ENCODE data around the gene TUBE1.
"Not testable (repeated sequence)": the region's sequence is repeated elsewhere in the genome, so short reads cannot be mapped to it uniquely, and the experiment has no call there.

The TUBE1 gene

DNA sequence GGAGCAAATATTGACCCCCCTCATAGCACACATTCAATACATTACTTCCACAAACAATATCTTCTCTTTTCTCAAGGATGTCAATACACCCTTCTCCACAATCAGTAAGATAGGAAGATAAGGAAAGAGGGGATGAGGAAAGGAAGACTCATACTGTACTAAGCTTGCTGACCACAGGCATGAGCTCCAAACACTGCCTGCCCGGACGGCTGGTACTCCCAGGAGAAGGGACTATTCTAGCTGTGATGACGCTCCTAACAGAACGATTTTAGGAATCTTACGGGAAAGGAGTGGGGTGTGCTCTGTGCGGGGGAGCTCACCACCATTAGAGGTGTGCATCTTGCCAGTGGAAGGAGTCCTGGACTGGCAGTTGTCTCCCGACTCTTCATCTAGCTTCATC is 37.3 kb downstream of the TUBE1 start:
- H3K36me3 ChIP-seq (ENCODE audit: control insufficient read depth, insufficient read depth, low read length), result no peaks in the 10 kb centered on the region
- no peaks in the 10 kb centered on the region for H3K9me3 ChIP-seq (ENCODE audit: control insufficient read depth, low read length)
- H3K27me3 ChIP-seq (ENCODE audit: control insufficient read depth, insufficient read depth, low read length), result no peaks in the 10 kb centered on the region
- no peak overlapping the region for H3K27ac ChIP-seq
- no peaks in the 10 kb centered on the region for H3K79me2 ChIP-seq
- no peaks in the 10 kb centered on the region for H3K4me1 ChIP-seq
- no peak overlapping the region for H3K4me3 ChIP-seq (ENCODE audit: low read depth, low read length)
- no peak for TF ChIP-seq CTCF (IDR thresholded peaks at IDR 0.05)
- H3K4me2 ChIP-seq (ENCODE audit: low read length), result no peak overlapping the region
- H3K9ac ChIP-seq, result no peak overlapping the region
- no peak overlapping the region for H2AFZ ChIP-seq

- Histone ChIP-seq H3K9ac (no peak overlapping the region), H3K4me2 (ENCODE audit: low read length) (no peak overlapping the region), H3K79me2 (no peaks in the 10 kb centered on the region), H3K36me3 (ENCODE audit: control insufficient read depth, insufficient read depth, low read length) (no peaks in the 10 kb centered on the region), H3K4me3 (ENCODE audit: low read depth, low read length) (no peak overlapping the region), H3K27me3 (ENCODE audit: control insufficient read depth, insufficient read depth, low read length) (no peaks in the 10 kb centered on the region), H2AFZ (no peak overlapping the region), H3K27ac (no peak overlapping the region), H3K9me3 (ENCODE audit: control insufficient read depth, low read length) (no peaks in the 10 kb centered on the region), H3K4me1 (no peaks in the 10 kb centered on the region)
- TF ChIP-seq CTCF (IDR thresholded peaks at IDR 0.05), result no peak
Measured at GRCh38 chr6:112049026-112049799, 38.1 kb downstream of the TUBE1 start.

DNA sequence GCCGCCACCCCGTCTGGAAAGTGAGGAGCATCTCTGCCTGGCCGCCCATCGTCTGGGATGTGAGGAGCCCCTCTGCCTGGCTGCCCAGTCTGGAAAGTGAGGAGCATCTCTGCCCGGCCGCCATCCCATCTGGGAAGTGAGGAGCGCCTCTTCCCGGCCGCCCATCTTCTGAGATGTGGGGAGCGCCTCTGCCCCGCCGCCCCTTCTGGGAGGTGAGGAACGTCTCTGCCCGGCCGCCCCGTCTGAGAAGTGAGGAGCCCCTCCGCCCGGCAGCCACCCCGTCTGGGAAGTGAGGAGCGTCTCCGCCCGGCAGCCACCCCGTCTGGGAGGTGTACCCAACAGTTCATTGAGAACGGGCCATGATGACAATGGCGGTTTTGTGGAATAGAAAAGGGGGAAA is 39.8 kb downstream of the TUBE1 start:
- H3K9ac ChIP-seq, H3K79me2 ChIP-seq: not testable (repeated sequence)

GRCh38 chr6:112044856-112045255 is 42.4 kb downstream of the TUBE1 start:
- Histone ChIP-seq H3K4me2 (ENCODE audit: low read length) (no peak overlapping the region), H3K27me3 (ENCODE audit: control insufficient read depth, insufficient read depth, low read length) (no peaks in the 10 kb centered on the region), H3K9me3 (ENCODE audit: control insufficient read depth, low read length) (no peaks in the 10 kb centered on the region), H3K36me3 (ENCODE audit: control insufficient read depth, insufficient read depth, low read length) (no peaks in the 10 kb centered on the region), H2AFZ (peak overlapping the region; percentile 55), H3K9ac (no peak overlapping the region), H3K79me2 (no peaks in the 10 kb centered on the region), H3K4me3 (ENCODE audit: low read depth, low read length) (no peak overlapping the region), H3K27ac (no peak overlapping the region), H3K4me1 (peaks cover 7% of the 10 kb centered on the region)
- TF ChIP-seq CTCF (IDR thresholded peaks at IDR 0.05), result no peak

More for the DNA sequence above, 39.8 kb downstream of the TUBE1 start:
- not testable (repeated sequence) for H3K27me3 ChIP-seq (ENCODE audit: control insufficient read depth, insufficient read depth, low read length); H3K27ac ChIP-seq; H3K9me3 ChIP-seq (ENCODE audit: control insufficient read depth, low read length); H2AFZ ChIP-seq; H3K4me1 ChIP-seq; H3K4me3 ChIP-seq (ENCODE audit: low read depth, low read length); H3K36me3 ChIP-seq (ENCODE audit: control insufficient read depth, insufficient read depth, low read length); H3K4me2 ChIP-seq (ENCODE audit: low read length)

DNA sequence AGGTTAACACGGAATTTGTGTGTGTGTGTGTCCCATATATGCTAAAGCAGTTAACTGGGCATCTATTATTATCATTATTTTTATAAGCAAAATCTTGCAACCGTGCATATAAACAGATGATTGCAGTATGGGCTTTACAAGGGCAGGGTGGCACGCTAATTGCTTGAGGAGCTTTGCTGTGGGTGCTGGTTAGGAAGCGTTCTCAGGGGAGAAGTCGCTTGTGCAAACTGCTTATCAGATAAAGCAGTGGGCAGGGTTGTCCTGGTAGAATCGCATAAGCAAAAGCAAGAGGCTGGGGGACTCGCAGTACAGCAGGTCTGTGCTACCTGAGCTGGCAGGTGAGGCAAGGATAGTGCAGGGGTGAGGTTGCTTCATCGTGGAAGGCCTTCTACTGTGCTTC is 43.1 kb downstream of the TUBE1 start:
- Histone ChIP-seq H3K9me3 (ENCODE audit: control insufficient read depth, low read length) (no peaks in the 10 kb centered on the region), H3K36me3 (ENCODE audit: control insufficient read depth, insufficient read depth, low read length) (no peaks in the 10 kb centered on the region), H3K27me3 (ENCODE audit: control insufficient read depth, insufficient read depth, low read length) (no peaks in the 10 kb centered on the region), H3K27ac (no peak overlapping the region), H3K9ac (no peak overlapping the region), H3K4me1 (peaks cover 7% of the 10 kb centered on the region), H3K79me2 (no peaks in the 10 kb centered on the region), H3K4me2 (ENCODE audit: low read length) (no peak overlapping the region), H3K4me3 (ENCODE audit: low read depth, low read length) (no peak overlapping the region), H2AFZ (peak overlapping the region; percentile 55)
- TF ChIP-seq CTCF (IDR thresholded peaks at IDR 0.05), result no peak
